Adrenal gland (tissue), 12 donors: ENCODE measurements around the gene WNT3. TPM values are rescaled to one million over a fixed set of nuclear protein-coding genes. Genes with fewer than 3 reads are reported as not detected.

Experiments
- DNase-seq, 7 donors: peaks; one replicate each; pipeline ENCODE4 v3.0.0-alpha.2; 2019 to 2020
- H3K27ac ChIP-seq, 5 donors: fragments of 200-600 bp; sonication (generic) in 4 of 5; 1 replicate in 3 of 5; 2 replicates in 2 of 5; pipeline versions ENCODE4 v1.5.1 to v1.8.0; 2016 to 2020; ENCODE audit warnings: mild to moderate bottlenecking in 1 of 5
- H3K27me3 ChIP-seq: fragments of 200-600 bp; 2 replicates; pipeline ENCODE4 v1.8.0; 2021
- H3K36me3 ChIP-seq, 2 donors: fragments of 200-600 bp; replicated peaks in 1 of 2; 1 replicate in 1 of 2; 2 replicates in 1 of 2; pipeline versions ENCODE4 v1.5.1 to v1.8.0; 2018 to 2022
- H3K4me1 ChIP-seq, 2 donors: fragments of 200-600 bp; replicated peaks in 1 of 2; 1 replicate in 1 of 2; 2 replicates in 1 of 2; pipeline versions ENCODE4 v1.5.1 to v1.8.0; 2018 to 2021
- H3K4me3 ChIP-seq, 4 donors: fragments of 200-600 bp; sonication (generic) in 3 of 4; one replicate each; pipeline ENCODE4 v1.5.1; 2016 to 2018
- H3K9me3 ChIP-seq, 3 donors: fragments of 200-600 bp; sonication (generic) in 1 of 3; replicated peaks in 1 of 3; 1 replicate in 2 of 3; 2 replicates in 1 of 3; pipeline versions ENCODE4 v1.5.1 to v1.8.0; 2016 to 2021
- POLR2A ChIP-seq, 2 donors: fragments of 450-650 bp; IDR thresholded peaks; one replicate each; pipeline ENCODE4 v1.6.1; 2017; ENCODE audit warnings: antibody characterized with exemption in 2 of 2, mild to moderate bottlenecking in 2 of 2, moderate library complexity in 1 of 2
- WGBS, 4 donors: extraction: QIAGEN DNeasy Blood & Tissue Kit in 2 of 4; methylation state at CpG; one replicate each; pipeline versions ENCODE4 v1.1.5 to v1.1.7; 2013 to 2017; 5-methylcytosine and 5-hydroxymethylcytosine counted together
- intact Hi-C, 2 donors: fragments of 100-400 bp; cut with DNase I; formaldehyde crosslinking; loops; one replicate each; pipeline versions ENCODE4 v1.14.1 to v1.15.0; 2022 to 2023
- polyA plus RNA-seq, 3 donors: library from polyadenylated mRNA; stranded (reverse); fragments of 200-250 nt in 2 of 3; fragments of 350-450 nt in 1 of 3; fragmentation: Illumina TruSeq in 1 of 3; extraction: RNeasy Lipid Tissue Mini Kit (QIAGEN cat#74804) in 1 of 3; gene quantifications; one replicate each; pipeline ENCODE4 v1.2.3, GENCODE V29; 2013 to 2014
- total RNA-seq, 9 donors: library from RNA; depleted of rRNA in 4 of 9; stranded (reverse); fragments of >200 nt in 4 of 9; fragments of 120-200 nt in 1 of 9; fragmentation: NEBNext Ultra II Directional in 1 of 9; extraction: Animal tissue kit (Norgen Biotek cat#: 25700) in 1 of 9; gene quantifications; one replicate each; pipeline versions ENCODE4 v1.1.0 to v1.2.4, GENCODE V29; 2013 to 2023
- TF ChIP-seq, protein P1 (sequence below), 6 experiments: fragments of 450-650 bp in 4 of 6; fragments of 200-600 bp in 2 of 6; sonication (generic) in 1 of 6; IDR thresholded peaks; 1 replicate in 5 of 6; 2 replicates in 1 of 6; pipeline versions ENCODE4 v1.5.1 to v1.8.0; 2016 to 2021; ENCODE audit warnings: antibody characterized with exemption in 6 of 6, mild to moderate bottlenecking in 2 of 6, moderate library complexity in 1 of 6
- donor health status: healthy with polysubstance abuse.
- donor health status: Bipolar disorder and iron deficiency.
- donor health status: DM: yes; HTN: yes; CAD: no.
- donor health status: DM: no; HTN: no; CAD: no.
- donor health status: DM: no; HTN: no; CAD: no.
- donor health status: DM: yes; HTN: yes; CAD: no.

Gene WNT3
- total and polyA plus RNA-seq, 12 donors = 0.16 to 1.1 (median 0.46) TPM; not detected in 2

DNA sequence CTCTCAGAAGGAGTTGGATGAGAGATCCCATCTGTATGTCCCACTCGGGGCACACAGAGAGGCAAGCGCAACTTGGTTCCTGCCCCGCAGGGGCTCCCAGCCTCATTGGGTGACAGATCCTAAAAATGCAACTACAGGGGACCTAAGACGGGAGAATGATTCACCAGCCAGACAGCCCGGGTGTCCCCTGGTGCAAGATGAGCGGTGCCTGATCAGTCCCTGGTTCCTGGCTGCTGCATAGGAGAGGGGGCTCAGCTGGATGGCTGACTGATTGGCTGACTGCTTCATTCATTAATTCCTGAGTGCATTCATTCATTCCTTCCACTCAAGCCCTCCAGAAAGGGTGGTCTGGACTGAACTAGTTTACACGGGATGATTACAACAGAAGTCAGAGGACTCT, 22.0 kb downstream of the WNT3 start:
- WGBS, 4 donors = 74 to 81% (median 79%) methylated on average over 5 to 7 of the region's 7 CpGs
- Histone ChIP-seq H3K36me3 (no peaks in the 10 kb centered on the region), H3K27me3 (peaks cover 5% of the 10 kb centered on the region), H3K4me1 (no peaks in the 10 kb centered on the region), H3K27ac (no peak overlapping the region), H3K9me3 (no peaks in the 10 kb centered on the region), H3K4me3 (no peak overlapping the region)
- intact Hi-C loops = no loop called here
- no peak for DNase-seq
- TF ChIP-seq, protein P1, sequence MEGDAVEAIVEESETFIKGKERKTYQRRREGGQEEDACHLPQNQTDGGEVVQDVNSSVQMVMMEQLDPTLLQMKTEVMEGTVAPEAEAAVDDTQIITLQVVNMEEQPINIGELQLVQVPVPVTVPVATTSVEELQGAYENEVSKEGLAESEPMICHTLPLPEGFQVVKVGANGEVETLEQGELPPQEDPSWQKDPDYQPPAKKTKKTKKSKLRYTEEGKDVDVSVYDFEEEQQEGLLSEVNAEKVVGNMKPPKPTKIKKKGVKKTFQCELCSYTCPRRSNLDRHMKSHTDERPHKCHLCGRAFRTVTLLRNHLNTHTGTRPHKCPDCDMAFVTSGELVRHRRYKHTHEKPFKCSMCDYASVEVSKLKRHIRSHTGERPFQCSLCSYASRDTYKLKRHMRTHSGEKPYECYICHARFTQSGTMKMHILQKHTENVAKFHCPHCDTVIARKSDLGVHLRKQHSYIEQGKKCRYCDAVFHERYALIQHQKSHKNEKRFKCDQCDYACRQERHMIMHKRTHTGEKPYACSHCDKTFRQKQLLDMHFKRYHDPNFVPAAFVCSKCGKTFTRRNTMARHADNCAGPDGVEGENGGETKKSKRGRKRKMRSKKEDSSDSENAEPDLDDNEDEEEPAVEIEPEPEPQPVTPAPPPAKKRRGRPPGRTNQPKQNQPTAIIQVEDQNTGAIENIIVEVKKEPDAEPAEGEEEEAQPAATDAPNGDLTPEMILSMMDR (IDR thresholded peaks at IDR 0.05) = no peak
- TF ChIP-seq POLR2A (IDR thresholded peaks at IDR 0.05) = no peak

DNA sequence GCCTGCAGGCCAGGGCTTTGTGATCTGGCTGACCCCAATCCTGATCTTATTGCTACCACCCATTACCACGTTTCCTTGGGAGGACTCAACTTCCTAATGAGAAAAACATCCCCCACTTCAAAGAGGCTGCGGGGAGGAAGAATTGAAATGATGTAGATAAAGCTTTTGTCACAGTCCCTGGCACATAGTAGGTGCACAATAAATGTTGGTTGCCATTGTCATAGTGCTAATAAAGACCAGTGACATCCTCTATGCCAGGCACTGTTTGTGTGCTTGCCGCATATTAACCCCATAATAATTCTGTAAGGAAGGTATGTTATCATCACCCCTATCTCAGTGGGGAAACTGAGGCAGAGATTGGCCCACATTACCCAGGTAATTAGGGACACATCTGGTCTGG, 22.4 kb downstream of the WNT3 start:
- intact Hi-C loops = no loop called here
- no peak for DNase-seq
- no peaks in the 10 kb centered on the region for H3K9me3 ChIP-seq
- no peaks in the 10 kb centered on the region for H3K36me3 ChIP-seq
- H3K4me3 ChIP-seq = no peak overlapping the region
- peaks cover 5% of the 10 kb centered on the region for H3K27me3 ChIP-seq
- 75 to 81% (median 78%) methylated on average over 3 of the region's 3 CpGs for WGBS, 4 donors
- H3K4me1 ChIP-seq = no peaks in the 10 kb centered on the region
- no peak overlapping the region for H3K27ac ChIP-seq
- TF ChIP-seq POLR2A (IDR thresholded peaks at IDR 0.05) = no peak
- TF ChIP-seq, protein P1 (IDR thresholded peaks at IDR 0.05) = no peak

DNA sequence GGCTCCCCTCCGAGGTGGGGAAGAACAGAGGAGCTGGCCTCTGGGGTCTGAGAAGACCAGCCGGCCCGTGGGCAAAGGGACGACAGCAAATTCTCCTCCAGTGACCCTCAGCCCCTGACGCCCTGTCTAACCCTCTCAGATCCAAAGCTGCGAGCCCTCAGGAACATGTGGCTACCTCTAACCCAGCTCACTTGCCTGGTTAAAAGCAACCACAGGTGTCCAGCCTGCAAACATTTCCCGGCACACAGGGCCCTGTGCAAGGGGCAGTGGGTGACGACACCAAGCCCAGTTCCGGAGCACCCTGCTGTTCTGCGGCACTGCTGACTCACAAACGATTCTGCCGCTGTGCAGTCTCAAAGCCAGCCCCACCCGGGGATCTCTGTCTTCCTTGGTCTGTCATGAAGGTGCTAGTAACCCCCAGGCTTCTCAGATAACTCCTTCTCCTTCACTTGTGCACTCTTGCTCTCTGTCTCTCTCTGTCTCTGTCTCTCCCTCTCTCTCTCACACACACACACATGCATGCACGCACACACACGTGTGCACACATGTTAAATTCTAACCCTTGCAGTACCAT, 23.0 kb downstream of the WNT3 start:
- no peaks in the 10 kb centered on the region for H3K9me3 ChIP-seq
- H3K4me1 ChIP-seq = no peaks in the 10 kb centered on the region
- no peak for DNase-seq
- intact Hi-C loops = no loop called here
- WGBS, 4 donors = 62 to 74% (median 71%) methylated on average over 7 to 15 of the region's 15 CpGs
- no peak for TF ChIP-seq POLR2A (IDR thresholded peaks at IDR 0.05)
- TF ChIP-seq, protein P1 (IDR thresholded peaks at IDR 0.05) = no peak
- H3K27ac ChIP-seq = no peak overlapping the region
- H3K4me3 ChIP-seq = no peak overlapping the region
- peaks cover 6% of the 10 kb centered on the region for H3K27me3 ChIP-seq
- no peaks in the 10 kb centered on the region for H3K36me3 ChIP-seq

DNA sequence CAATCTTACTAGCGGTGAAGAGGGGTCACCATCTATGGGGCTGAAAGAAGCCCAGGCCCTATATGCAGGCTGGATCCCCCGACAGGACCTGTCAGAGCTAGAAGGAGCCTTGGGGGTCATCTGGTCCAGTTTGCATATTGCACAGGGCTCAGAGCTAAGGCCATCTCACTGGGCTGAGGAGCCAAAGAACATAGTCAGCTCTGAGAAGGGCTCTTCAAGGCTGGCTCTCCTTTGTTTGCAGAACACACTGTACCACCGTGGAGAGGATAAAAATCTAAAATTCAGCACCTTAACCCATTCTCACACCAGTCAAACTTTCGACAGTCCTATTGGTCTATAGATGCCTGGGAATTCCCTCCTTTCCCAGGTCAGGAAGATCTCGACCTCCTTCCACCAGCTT, 24.2 kb downstream of the WNT3 start:
- 66 to 87% (median 71%) methylated on average over 5 of the region's 5 CpGs for WGBS, 4 donors
- H3K27ac ChIP-seq = no peak overlapping the region
- no peaks in the 10 kb centered on the region for H3K9me3 ChIP-seq
- no peak for DNase-seq
- peaks cover 11% of the 10 kb centered on the region for H3K27me3 ChIP-seq
- TF ChIP-seq, protein P1 (IDR thresholded peaks at IDR 0.05) = no peak
- TF ChIP-seq POLR2A (IDR thresholded peaks at IDR 0.05) = no peak
- no peaks in the 10 kb centered on the region for H3K36me3 ChIP-seq
- intact Hi-C loops = no loop called here
- no peaks in the 10 kb centered on the region for H3K4me1 ChIP-seq
- H3K4me3 ChIP-seq = no peak overlapping the region
